Muscle layer of colon (tissue), 2 donors: Measurements from ENCODE around the gene SEC24C.
"Not testable (repeated sequence)": the region's sequence is repeated elsewhere in the genome, so short reads cannot be mapped to it uniquely, and the experiment has no call there.

Source experiments
- H3K27ac ChIP-seq: one replicate; pipeline ENCODE4 v1.7.0; 2013; ENCODE audit warnings: low read depth, mild to moderate bottlenecking, low read length, moderate library complexity
- H3K27me3 ChIP-seq, 2 donors: one replicate each; pipeline ENCODE4 v1.7.0; 2013; ENCODE audit warnings: low read length in 2 of 2, mild to moderate bottlenecking in 2 of 2; ENCODE audit not compliant: insufficient read depth in 2 of 2, control insufficient read depth in 1 of 2
- H3K36me3 ChIP-seq: one replicate; pipeline ENCODE4 v1.7.0; 2013; ENCODE audit warnings: mild to moderate bottlenecking, low read length; ENCODE audit not compliant: insufficient read depth
- H3K4me1 ChIP-seq: one replicate; pipeline ENCODE4 v1.7.0; 2013; ENCODE audit warnings: mild to moderate bottlenecking, low read length; ENCODE audit not compliant: insufficient read depth
- H3K4me3 ChIP-seq, 2 donors: one replicate each; pipeline ENCODE4 v1.7.0; 2013; ENCODE audit warnings: low read length in 2 of 2, low read depth in 1 of 2, mild to moderate bottlenecking in 1 of 2, moderate library complexity in 1 of 2
- H3K9ac ChIP-seq: one replicate; pipeline ENCODE4 v1.7.0; 2013; ENCODE audit warnings: low read length
- H3K9me3 ChIP-seq: one replicate; pipeline ENCODE4 v1.7.0; 2013; ENCODE audit warnings: mild to moderate bottlenecking, low read length
- donor health status: abdominal sarcoma.
- donor health status: Adenocarcinoma of cecum.

Gene SEC24C

GRCh38 chr10:73779539-73780197 is 35.5 kb downstream of the SEC24C start:
- peaks cover 9% of the 10 kb centered on the region for H3K36me3 ChIP-seq
- no peak overlapping the region for H3K27ac ChIP-seq
- peaks cover 39% of the 10 kb centered on the region for H3K4me1 ChIP-seq
- H3K27me3 ChIP-seq = no peaks in the 10 kb centered on the region
- no peak overlapping the region for H3K4me3 ChIP-seq
- no peaks in the 10 kb centered on the region for H3K9me3 ChIP-seq
- H3K9ac ChIP-seq = no peak overlapping the region

GRCh38 chr10:73780301-73780700 is 36.1 kb downstream of the SEC24C start:
- peaks cover 6% of the 10 kb centered on the region for H3K36me3 ChIP-seq
- no peak overlapping the region for H3K27ac ChIP-seq
- H3K4me1 ChIP-seq = peaks cover 32% of the 10 kb centered on the region
- H3K9ac ChIP-seq = peak overlapping the region; percentile 83
- H3K9me3 ChIP-seq = no peaks in the 10 kb centered on the region
- no peaks in the 10 kb centered on the region for H3K27me3 ChIP-seq
- H3K4me3 ChIP-seq = no peak overlapping the region

GRCh38 chr10:73780966-73781365 is 36.8 kb downstream of the SEC24C start:
- Histone ChIP-seq H3K27ac (no peak overlapping the region), H3K27me3 (no peaks in the 10 kb centered on the region), H3K9ac (peak overlapping the region; percentile 83), H3K4me1 (peaks cover 28% of the 10 kb centered on the region), H3K36me3 (no peaks in the 10 kb centered on the region), H3K4me3 (peak overlapping the region; percentile 22 to 93), H3K9me3 (no peaks in the 10 kb centered on the region)

- no peaks in the 10 kb centered on the region for H3K36me3 ChIP-seq
- peak overlapping the region; percentile 38 for H3K27ac ChIP-seq
- peaks cover 33% of the 10 kb centered on the region for H3K4me1 ChIP-seq
- peak overlapping the region; percentile 83 for H3K9ac ChIP-seq
- no peaks in the 10 kb centered on the region for H3K9me3 ChIP-seq
- peak overlapping the region; percentile 22 to 93 for H3K4me3 ChIP-seq
- H3K27me3 ChIP-seq = no peaks in the 10 kb centered on the region
These were observed 37.3 kb downstream of the SEC24C start for GRCh38 chr10:73781548-73781878.

GRCh38 chr10:73781879-73782748 is 37.9 kb downstream of the SEC24C start, which contains the start of gene CHCHD1:
Gene CHCHD1 (plus strand): TSS chr10:73782048. CDS start chr10:73782076, 28 bp downstream.
- Histone ChIP-seq H3K9me3 (no peaks in the 10 kb centered on the region), H3K4me3 (peak within 1 kb of the TSS; percentile 22 to 93), H3K27ac (peak within 1 kb of the TSS; percentile 38), H3K36me3 (no peaks in the 10 kb centered on the region), H3K27me3 (no peaks in the 10 kb centered on the region), H3K4me1 (peaks cover 38% of the 10 kb centered on the region), H3K9ac (peak within 1 kb of the TSS; percentile 83)

GRCh38 chr10:73782749-73783085 is 38.5 kb downstream of the SEC24C start:
- Histone ChIP-seq H3K4me1 (peaks cover 43% of the 10 kb centered on the region), H3K4me3 (peak overlapping the region in 1 of 2 donors; percentile 93), H3K36me3 (no peaks in the 10 kb centered on the region), H3K9ac (no peak overlapping the region), H3K27ac (peak overlapping the region; percentile 38), H3K27me3 (no peaks in the 10 kb centered on the region), H3K9me3 (no peaks in the 10 kb centered on the region)

GRCh38 chr10:73785211-73785720 is 41.1 kb downstream of the SEC24C start, which contains the start of gene ZSWIM8:
Gene ZSWIM8 (plus strand): TSS chr10:73785606. CDS start chr10:73785879, 273 bp downstream.
- Histone ChIP-seq H3K27me3 (no peaks in the 10 kb centered on the region), H3K36me3 (peaks cover 15% of the 10 kb centered on the region), H3K27ac (peak within 1 kb of the TSS; percentile 93), H3K9ac (peak within 1 kb of the TSS; percentile 97), H3K4me3 (peak within 1 kb of the TSS; percentile 84 to 87), H3K9me3 (no peaks in the 10 kb centered on the region), H3K4me1 (peaks cover 47% of the 10 kb centered on the region)

GRCh38 chr10:73785721-73786511 is 41.7 kb downstream of the SEC24C start:
- H3K9me3 ChIP-seq = no peaks in the 10 kb centered on the region
- no peaks in the 10 kb centered on the region for H3K27me3 ChIP-seq
- H3K36me3 ChIP-seq = peaks cover 21% of the 10 kb centered on the region
- peaks cover 40% of the 10 kb centered on the region for H3K4me1 ChIP-seq
- peak overlapping the region; percentile 84 to 87 for H3K4me3 ChIP-seq
- H3K9ac ChIP-seq = peak overlapping the region; percentile 97
- peak overlapping the region; percentile 93 for H3K27ac ChIP-seq

GRCh38 chr10:73786512-73786885 is 42.3 kb downstream of the SEC24C start:
- Histone ChIP-seq H3K9ac (peak overlapping the region; percentile 97), H3K4me3 (peak overlapping the region; percentile 84 to 87), H3K27ac (peak overlapping the region; percentile 93), H3K4me1 (peaks cover 35% of the 10 kb centered on the region), H3K9me3 (no peaks in the 10 kb centered on the region), H3K27me3 (no peaks in the 10 kb centered on the region), H3K36me3 (peaks cover 27% of the 10 kb centered on the region)

GRCh38 chr10:73787031-73787800 is 43.0 kb downstream of the SEC24C start:
- H3K9ac ChIP-seq = peak overlapping the region; percentile 7
- H3K4me1 ChIP-seq = peaks cover 35% of the 10 kb centered on the region
- H3K36me3 ChIP-seq = peaks cover 34% of the 10 kb centered on the region
- not testable (repeated sequence) for H3K27me3 ChIP-seq, H3K9me3 ChIP-seq, H3K27ac ChIP-seq
- H3K4me3 ChIP-seq = peak overlapping the region in 1 of 2 donors; percentile 12
